Transverse colon (tissue), 4 donors: ENCODE measurements around the gene TMEM181.

Experiments used
- CTCF ChIP-seq, 5 experiments: fragments of 200-600 bp in 3 of 5; fragments of 450-650 bp in 2 of 5; sonication (generic) in 3 of 5; IDR thresholded peaks; 1 replicate in 2 of 5; 2 replicates in 3 of 5; pipeline ENCODE4 v1.5.1; 2016 to 2017; ENCODE audit warnings: antibody characterized with exemption in 5 of 5, inconsistent platforms in 3 of 5, mild to moderate bottlenecking in 2 of 5, moderate library complexity in 1 of 5
- POLR2A ChIP-seq: fragments of 450-650 bp; IDR thresholded peaks from one replicate; pipeline ENCODE4 v1.6.1; 2016; ENCODE audit warnings: antibody characterized with exemption, mild to moderate bottlenecking, moderate library complexity
- POLR2AphosphoS5 ChIP-seq, 3 donors: sonication (generic); formaldehyde crosslinking; IDR thresholded peaks; one replicate each; pipeline ENCODE4 v1.6.1; 2016; ENCODE audit warnings: antibody characterized with exemption in 3 of 3

GRCh38 chr6:158642097-158642601 is 82.3 kb downstream of the TMEM181 start:
- TF ChIP-seq POLR2AphosphoS5 (IDR thresholded peaks at IDR 0.05) (no peak), CTCF (IDR thresholded peaks at IDR 0.05) (no peak), POLR2A (no peak)
